LNCaP clone FGC (cell line): ENCODE data around the gene COA6.

Experiments
- DNase-seq: peaks from one replicate; pipeline ENCODE4 v3.0.0-alpha.2; 2011; ENCODE audit warnings: low read depth
- H3K4me3 ChIP-seq: 2 replicates; pipeline ENCODE4 v1.5.1; 2011; ENCODE audit warnings: mild to moderate bottlenecking, low read depth, low read length, control low read depth
- TF ChIP-seq, protein P1 (sequence below): IDR thresholded peaks from 2 replicates; pipeline ENCODE4 v1.5.1; 2012; ENCODE audit warnings: mild to moderate bottlenecking; ENCODE audit not compliant: control insufficient read depth, insufficient read depth; ENCODE audit errors: extremely low read depth

The COA6 gene

DNA sequence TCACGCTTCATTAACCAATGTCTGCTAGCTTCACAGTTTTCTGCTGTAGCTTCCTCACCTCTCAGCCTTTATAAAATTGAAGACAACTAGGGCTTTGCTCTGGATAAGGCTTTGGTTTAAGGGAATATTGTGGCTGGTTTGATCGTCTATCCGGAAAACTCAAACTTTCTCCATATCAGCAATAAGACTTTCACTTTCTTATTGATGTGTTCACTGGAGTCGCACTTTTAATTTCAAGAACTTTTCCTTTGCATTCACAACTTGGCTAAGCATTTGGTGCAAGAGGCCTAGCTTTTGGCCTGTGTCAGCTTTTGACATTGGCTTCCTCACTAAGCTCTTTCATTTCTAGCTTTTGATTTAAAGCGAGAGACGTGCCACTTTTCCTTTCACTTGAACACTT, 12.9 kb downstream of the COA6 start:
- H3K4me3 ChIP-seq, result no peak overlapping the region
- DNase-seq, result no peak
- TF ChIP-seq, protein P1, sequence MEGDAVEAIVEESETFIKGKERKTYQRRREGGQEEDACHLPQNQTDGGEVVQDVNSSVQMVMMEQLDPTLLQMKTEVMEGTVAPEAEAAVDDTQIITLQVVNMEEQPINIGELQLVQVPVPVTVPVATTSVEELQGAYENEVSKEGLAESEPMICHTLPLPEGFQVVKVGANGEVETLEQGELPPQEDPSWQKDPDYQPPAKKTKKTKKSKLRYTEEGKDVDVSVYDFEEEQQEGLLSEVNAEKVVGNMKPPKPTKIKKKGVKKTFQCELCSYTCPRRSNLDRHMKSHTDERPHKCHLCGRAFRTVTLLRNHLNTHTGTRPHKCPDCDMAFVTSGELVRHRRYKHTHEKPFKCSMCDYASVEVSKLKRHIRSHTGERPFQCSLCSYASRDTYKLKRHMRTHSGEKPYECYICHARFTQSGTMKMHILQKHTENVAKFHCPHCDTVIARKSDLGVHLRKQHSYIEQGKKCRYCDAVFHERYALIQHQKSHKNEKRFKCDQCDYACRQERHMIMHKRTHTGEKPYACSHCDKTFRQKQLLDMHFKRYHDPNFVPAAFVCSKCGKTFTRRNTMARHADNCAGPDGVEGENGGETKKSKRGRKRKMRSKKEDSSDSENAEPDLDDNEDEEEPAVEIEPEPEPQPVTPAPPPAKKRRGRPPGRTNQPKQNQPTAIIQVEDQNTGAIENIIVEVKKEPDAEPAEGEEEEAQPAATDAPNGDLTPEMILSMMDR, result no peak

GRCh38 chr1:234388094-234388493, 14.8 kb downstream of the COA6 start:
- H3K4me3 ChIP-seq, result no peak overlapping the region
- no peak for DNase-seq
- TF ChIP-seq, protein P1, result no peak

DNA sequence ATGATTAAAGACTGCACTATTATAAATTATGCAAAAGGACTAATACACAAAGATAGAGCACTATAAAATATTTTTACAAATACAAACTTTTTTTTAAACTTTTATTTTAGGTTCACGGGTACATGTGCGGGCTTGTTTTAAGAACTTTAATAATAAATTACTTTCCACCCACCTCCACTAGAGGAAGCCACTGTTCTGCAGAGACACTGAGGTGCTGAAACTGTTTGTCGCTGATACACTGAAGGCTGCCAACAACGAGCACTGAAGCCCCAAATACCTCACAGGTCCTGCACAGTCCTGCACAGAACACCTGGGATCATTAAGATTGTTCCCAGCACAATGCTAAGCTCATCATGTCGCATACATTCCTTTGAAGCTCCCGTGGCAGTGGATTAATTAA, 19.9 kb downstream of the COA6 start:
- TF ChIP-seq, protein P1, result 0 out of 2 replicates have a peak, but pooled peaks have one; percentile 13
- no peak for DNase-seq
- H3K4me3 ChIP-seq, result no peak overlapping the region

DNA sequence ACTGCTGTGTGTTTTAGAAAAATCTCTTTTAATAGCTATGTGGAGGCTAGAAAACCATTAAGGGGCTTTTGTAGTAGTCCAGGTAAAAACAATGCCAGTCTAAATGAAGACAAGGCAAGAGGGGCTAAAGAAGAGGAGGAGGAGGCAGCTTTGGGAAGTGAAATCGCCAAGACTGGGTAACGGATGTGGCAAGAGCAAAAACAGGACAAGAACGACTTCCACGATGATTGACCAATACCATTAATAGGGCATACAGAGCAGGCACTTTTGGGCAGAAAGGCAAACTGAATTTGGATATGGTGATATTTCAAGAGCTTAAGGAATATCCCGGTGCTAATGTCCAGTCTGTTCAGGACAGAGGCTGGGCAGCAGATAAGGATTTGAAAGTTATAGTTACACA, 22.0 kb downstream of the COA6 start:
- no peak for DNase-seq
- H3K4me3 ChIP-seq, result no peak overlapping the region
- TF ChIP-seq, protein P1, result no peak

GRCh38 chr1:234396092-234396491, 22.8 kb downstream of the COA6 start:
- DNase-seq, result no peak
- TF ChIP-seq, protein P1, result no peak
- no peak overlapping the region for H3K4me3 ChIP-seq

- TF ChIP-seq, protein P1, result no peak
- DNase-seq, result no peak
- H3K4me3 ChIP-seq, result no peak overlapping the region
Observed at GRCh38 chr1:234396871-234397270, 23.6 kb downstream of the COA6 start.

DNA sequence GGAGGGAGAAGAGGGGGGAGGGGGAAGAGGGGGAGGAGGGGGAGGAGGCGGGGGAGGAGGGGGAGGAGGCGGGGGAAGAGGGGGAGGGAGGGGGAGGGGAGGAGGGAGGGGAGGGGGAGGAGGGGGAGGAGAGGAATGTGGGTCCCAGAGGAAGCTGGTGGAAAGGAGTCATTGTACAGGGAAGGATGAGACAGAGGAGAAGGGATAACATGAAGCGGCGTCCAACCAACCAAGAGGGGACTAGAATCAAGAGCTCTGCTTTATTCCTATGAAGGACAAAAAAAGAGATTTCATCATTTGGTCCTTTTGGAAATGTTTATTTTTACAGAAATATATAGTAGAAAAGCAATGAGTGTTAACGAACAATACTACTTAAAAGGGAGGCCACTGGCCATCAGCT, 24.5 kb downstream of the COA6 start:
- H3K4me3 ChIP-seq, result no peak overlapping the region
- DNase-seq, result no peak
- TF ChIP-seq, protein P1, result no peak
